ENCODE measurements around the gene MICAL2.

- TF ChIP-seq CTCF (IDR thresholded peaks at IDR 0.05), result no peak
- TF ChIP-seq POLR2A (IDR thresholded peaks at IDR 0.05), result no peak
These were observed 133.1 kb downstream of the MICAL2 start for GRCh38 chr11:12243486-12243885.
